ENCODE results near the gene COPB2.
"Not testable (repeated sequence)": the region's sequence is repeated elsewhere in the genome, so short reads cannot be mapped to it uniquely, and the experiment has no call there.

- not testable (repeated sequence) for TF ChIP-seq REST (IDR thresholded peaks at IDR 0.05; ENCODE audit: low read depth); CTCF (IDR thresholded peaks at IDR 0.05 in 2 of 3, conservative IDR thresholded peaks at IDR 0.05 in 1 of 3; ENCODE audit: borderline replicate concordance in 1 of 3, insufficient read depth in 1 of 3, low read depth in 2 of 3, low read length in 2 of 3); YY1 (IDR thresholded peaks at IDR 0.05; ENCODE audit: extremely low read depth, insufficient replicate concordance, low read depth, low read length); ATF3 (IDR thresholded peaks at IDR 0.05); CEBPB (IDR thresholded peaks at IDR 0.05; ENCODE audit: low read depth); EZH2 (IDR thresholded peaks at IDR 0.05); POLR2A (IDR thresholded peaks at IDR 0.05; ENCODE audit: borderline replicate concordance, extremely low read depth, insufficient read depth, insufficient read length)
Measured at GRCh38 chr3:139382291-139382690, 7.2 kb downstream of the COPB2 start.
